ENCODE measurements around the gene ALG1L2. TPM values are rescaled to one million over a fixed set of nuclear protein-coding genes. Genes with fewer than 3 reads are reported as not detected.
A peak's percentile ranks its signal among the peaks of the same experiment; 100 is the strongest.
"Not testable (repeated sequence)": the region's sequence is repeated elsewhere in the genome, so short reads cannot be mapped to it uniquely, and the experiment has no call there.

Gene ALG1L2
- total RNA-seq, 1 donor from 2014 or later, result 1.5 TPM

DNA sequence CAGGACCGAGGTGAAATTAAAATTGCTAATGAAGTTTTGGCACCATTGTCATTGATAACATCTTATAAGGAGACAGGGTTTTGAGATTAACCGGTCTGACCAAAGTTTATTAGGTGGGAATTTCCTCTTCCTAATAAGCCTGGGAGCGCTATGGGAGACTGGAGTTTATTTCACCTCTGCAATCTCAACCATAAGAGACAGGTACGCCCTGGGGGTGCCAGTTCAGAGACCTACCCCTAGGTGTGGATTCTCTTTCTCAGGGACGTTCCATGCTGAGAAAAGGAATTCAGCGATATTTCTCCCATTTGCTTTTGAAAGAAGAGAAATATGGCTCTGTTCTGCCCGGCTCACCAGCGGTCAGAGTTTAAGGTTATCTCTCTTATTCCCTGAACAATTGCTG lies 57.4 kb downstream of the ALG1L2 start:
- H3K9me3 ChIP-seq; H3K36me3 ChIP-seq; H3K4me1 ChIP-seq; H3K4me3 ChIP-seq; intact Hi-C loops (cut with DNase I); DNase-seq; H3K27ac ChIP-seq; H3K27me3 ChIP-seq; ATAC-seq: not testable (repeated sequence)

DNA sequence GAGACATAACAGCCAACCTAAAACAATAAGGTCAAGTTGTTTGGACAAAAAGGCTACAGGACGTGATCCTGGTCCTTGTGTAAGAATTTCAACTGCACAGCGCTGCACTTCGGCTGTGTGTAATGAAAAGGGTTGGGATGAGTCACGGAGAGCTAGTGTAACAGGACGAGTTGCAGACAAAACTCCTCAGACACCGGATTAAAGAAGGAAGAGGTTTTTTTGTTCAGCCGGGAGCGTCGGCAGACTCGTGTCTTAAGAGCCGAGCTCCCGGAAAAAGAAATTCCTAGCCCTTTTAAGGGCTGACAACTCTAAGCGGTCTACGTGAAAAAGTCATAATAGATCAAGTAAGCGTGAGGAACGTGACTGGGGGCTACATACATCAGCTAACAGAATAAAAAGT lies 59.1 kb downstream of the ALG1L2 start:
- H3K27me3 ChIP-seq; H3K36me3 ChIP-seq; DNase-seq; H3K4me3 ChIP-seq; H3K9me3 ChIP-seq; intact Hi-C loops (cut with DNase I); H3K27ac ChIP-seq; ATAC-seq; H3K4me1 ChIP-seq: not testable (repeated sequence)

DNA sequence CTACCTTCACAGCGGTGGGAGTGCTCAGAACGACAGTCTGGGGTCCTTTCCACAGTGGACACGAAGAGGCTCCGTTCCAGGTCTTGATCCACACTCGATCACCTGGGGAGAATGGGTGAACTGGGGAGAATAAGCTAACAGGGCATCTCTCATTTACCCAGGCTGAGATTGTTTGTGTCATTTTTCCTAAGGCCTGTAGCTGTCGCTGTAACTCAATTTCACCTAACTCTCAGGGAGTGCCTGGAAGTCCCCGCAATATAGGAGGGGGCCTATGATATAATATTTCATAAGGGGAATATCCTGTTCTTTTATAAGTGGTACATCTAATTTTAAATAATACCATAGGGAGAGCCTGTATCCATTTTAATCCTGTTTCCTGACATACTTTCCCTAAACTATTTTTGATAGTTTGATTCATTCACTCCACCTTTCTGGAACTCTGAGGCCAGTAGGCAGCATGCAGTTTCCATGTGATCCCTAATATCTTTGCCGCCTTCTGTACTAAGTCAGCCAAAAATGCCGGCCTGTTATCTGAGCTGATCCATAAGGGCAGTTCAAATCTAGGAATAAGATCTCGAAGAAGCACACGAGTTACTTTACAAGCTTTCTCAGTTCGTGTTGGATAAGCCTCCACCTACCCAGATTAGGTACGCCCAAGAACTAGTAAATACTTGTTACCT lies 62.2 kb downstream of the ALG1L2 start:
- DNase-seq; intact Hi-C loops (cut with DNase I); H3K27me3 ChIP-seq; H3K36me3 ChIP-seq; H3K4me1 ChIP-seq; ATAC-seq; H3K9me3 ChIP-seq; H3K4me3 ChIP-seq: not testable (repeated sequence)
- TF ChIP-seq, protein P1, sequence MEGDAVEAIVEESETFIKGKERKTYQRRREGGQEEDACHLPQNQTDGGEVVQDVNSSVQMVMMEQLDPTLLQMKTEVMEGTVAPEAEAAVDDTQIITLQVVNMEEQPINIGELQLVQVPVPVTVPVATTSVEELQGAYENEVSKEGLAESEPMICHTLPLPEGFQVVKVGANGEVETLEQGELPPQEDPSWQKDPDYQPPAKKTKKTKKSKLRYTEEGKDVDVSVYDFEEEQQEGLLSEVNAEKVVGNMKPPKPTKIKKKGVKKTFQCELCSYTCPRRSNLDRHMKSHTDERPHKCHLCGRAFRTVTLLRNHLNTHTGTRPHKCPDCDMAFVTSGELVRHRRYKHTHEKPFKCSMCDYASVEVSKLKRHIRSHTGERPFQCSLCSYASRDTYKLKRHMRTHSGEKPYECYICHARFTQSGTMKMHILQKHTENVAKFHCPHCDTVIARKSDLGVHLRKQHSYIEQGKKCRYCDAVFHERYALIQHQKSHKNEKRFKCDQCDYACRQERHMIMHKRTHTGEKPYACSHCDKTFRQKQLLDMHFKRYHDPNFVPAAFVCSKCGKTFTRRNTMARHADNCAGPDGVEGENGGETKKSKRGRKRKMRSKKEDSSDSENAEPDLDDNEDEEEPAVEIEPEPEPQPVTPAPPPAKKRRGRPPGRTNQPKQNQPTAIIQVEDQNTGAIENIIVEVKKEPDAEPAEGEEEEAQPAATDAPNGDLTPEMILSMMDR (IDR thresholded peaks at IDR 0.05), result peak; percentile 42
- H3K27ac ChIP-seq, result peak overlapping the region; percentile 30

DNA sequence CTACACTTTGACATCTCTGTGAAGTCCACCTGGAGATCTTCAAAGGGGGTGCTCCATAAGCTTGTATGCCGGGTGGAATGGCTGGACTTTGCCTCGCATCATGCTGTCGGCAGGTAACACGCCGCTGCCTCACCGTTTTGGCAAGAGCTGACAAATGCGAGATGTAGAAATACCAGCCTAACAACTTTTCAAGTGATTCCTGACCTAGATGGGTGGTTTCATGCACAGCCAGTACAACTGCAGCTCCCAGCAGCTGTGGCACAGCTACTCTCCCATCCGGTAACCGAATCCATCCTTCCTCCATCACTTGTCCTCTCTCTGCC lies 62.7 kb downstream of the ALG1L2 start:
- H3K9me3 ChIP-seq; H3K4me3 ChIP-seq; ATAC-seq; intact Hi-C loops (cut with DNase I); H3K36me3 ChIP-seq; H3K27me3 ChIP-seq; H3K4me1 ChIP-seq: not testable (repeated sequence)
- H3K27ac ChIP-seq, result peak overlapping the region; percentile 30
- DNase-seq, result peak; percentile 80

DNA sequence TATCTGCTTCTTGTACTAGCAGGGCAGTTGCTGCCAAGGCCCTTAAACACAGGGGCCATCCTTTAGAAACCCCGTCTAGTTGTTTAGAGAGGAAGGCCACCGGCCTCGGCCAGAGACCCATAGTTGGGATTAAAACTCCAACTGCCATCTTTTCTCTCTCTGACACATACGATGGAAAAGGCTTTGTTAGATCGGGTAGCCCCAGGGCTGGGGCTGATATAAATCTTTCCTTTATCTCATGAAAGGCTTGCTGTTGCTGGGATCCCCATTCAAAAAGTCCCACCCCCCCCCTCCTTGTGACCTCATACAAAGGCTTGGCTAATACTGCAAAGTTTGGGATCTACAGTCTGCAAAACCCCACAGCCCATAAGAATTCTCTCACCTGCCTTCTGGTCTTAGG lies 63.8 kb downstream of the ALG1L2 start:
- H3K36me3 ChIP-seq; ATAC-seq; H3K4me3 ChIP-seq; H3K9me3 ChIP-seq; H3K27me3 ChIP-seq; intact Hi-C loops (cut with DNase I); DNase-seq; H3K27ac ChIP-seq; H3K4me1 ChIP-seq: not testable (repeated sequence)

DNA sequence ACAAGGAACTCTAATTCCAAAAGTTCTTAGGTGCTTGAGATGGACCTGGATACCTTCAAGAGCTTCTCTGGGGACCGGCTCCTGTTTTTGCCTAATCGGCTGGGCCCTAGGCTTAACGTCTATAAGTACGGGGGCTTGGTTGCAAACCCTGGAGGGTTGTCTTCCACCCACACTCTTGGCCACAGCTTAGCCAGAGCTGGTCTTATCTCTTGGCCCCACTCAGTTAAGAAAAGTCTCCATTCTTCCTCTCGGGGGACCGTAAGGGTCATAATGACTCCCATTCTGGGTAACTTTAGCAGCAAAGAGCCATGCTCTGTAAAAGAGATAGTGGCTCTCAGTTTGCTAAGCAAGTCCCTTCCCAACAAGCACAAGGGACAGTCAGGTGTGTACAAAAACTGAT lies 64.8 kb downstream of the ALG1L2 start:
- ATAC-seq; H3K9me3 ChIP-seq; H3K4me3 ChIP-seq; H3K27me3 ChIP-seq; DNase-seq; H3K27ac ChIP-seq; intact Hi-C loops (cut with DNase I); H3K4me1 ChIP-seq; H3K36me3 ChIP-seq: not testable (repeated sequence)

Other genes with a start within 250 kb of the ALG1L2 start
- 42.3 TPM for gene TMCC1, start 188.1 kb upstream of the ALG1L2 start, total RNA-seq
- not detected for gene TRH, start 107.1 kb upstream of the ALG1L2 start, total RNA-seq